Measurements from ENCODE around the gene INPP5J. TPM values are rescaled to one million over a fixed set of nuclear protein-coding genes. Genes with fewer than 3 reads are reported as not detected.

INPP5J gene
- total RNA-seq, 1 donor from 2014 or later: 15.7 TPM

- intact Hi-C loops (cut with micrococcal nuclease): no loop called here
- no peak for ATAC-seq
- DNase-seq: no peak
Measured at GRCh38 chr22:31120230-31120629, 2.5 kb upstream of the INPP5J start.

DNA sequence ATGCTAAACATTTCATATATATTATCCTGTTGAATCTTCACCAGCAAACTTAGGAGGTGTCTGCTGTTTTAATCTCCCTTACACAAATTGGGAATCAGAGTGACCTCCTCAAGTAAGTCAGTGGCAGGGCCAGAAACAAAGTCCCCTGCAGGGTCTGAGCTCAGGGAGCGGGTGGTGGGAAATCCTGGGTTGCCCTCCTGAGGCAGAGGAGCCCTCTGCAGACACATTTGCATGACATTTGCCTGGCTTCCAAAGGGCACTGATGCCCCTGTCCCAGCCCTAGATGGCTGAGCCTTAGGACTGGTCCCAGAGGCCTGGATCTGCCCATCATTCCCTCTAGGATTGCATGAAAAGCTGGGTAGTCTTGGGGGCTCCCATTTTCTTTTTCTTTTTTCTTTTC lies 2.1 kb upstream of the INPP5J start:
- intact Hi-C loops (cut with micrococcal nuclease): no loop called here
- ATAC-seq: no peak
- no peak for DNase-seq

- no peak for DNase-seq
- intact Hi-C loops (cut with micrococcal nuclease): no loop called here
- ATAC-seq: no peak
Measured at GRCh38 chr22:31121403-31121802, 1.4 kb upstream of the INPP5J start.

- DNase-seq (peak; percentile 44), ATAC-seq (peak; percentile 65)
- intact Hi-C loops (cut with micrococcal nuclease): no loop called here
Measured at GRCh38 chr22:31122196-31122531, 602 bp upstream of the INPP5J start.

DNA sequence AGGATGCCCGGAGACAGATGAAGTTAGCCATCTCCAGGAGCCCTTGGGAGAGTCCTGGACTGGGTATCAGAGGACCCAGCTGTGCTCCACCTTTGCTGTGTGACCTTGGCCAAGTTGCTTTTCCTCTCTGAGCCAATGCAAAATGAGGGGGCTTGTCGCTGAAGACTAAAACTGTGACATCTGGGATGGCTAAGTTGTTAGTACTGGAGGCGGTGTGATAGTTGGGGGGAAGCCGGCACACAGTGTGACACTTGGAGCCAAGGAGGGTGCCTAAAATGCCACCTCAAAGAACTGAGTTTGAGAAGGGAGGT lies 481 bp downstream of the INPP5J start:
- no peak for ATAC-seq
- no peak for DNase-seq
- intact Hi-C loops (cut with micrococcal nuclease): no loop called here

- intact Hi-C loops (cut with micrococcal nuclease): no loop called here
- no peak for ATAC-seq
- no peak for DNase-seq
Measured at GRCh38 chr22:31124290-31124689, 1.5 kb downstream of the INPP5J start.

DNA sequence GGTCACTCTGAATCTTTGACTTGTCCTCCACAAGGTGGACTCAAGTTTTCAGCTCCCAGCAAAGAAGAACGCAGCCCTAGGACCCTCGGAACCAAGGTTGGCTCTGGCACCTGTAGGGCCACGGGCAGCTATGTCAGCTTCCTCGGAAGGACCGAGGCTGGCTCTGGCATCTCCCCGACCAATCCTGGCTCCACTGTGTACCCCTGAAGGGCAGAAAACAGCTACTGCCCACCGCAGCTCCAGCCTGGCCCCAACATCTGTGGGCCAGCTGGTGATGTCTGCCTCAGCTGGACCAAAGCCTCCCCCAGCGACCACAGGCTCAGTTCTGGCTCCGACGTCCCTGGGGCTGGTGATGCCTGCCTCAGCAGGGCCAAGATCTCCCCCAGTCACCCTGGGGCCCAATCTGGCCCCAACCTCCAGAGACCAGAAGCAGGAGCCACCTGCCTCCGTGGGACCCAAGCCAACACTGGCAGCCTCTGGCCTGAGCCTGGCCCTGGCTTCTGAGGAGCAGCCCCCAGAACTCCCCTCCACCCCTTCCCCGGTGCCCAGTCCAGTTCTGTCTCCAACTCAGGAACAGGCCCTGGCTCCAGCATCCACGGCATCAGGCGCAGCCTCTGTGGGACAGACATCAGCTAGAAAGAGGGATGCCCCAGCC lies 2.2 kb downstream of the INPP5J start:
- intact Hi-C loops (cut with micrococcal nuclease): no loop called here
- ATAC-seq: no peak
- peak; percentile 32 for DNase-seq

DNA sequence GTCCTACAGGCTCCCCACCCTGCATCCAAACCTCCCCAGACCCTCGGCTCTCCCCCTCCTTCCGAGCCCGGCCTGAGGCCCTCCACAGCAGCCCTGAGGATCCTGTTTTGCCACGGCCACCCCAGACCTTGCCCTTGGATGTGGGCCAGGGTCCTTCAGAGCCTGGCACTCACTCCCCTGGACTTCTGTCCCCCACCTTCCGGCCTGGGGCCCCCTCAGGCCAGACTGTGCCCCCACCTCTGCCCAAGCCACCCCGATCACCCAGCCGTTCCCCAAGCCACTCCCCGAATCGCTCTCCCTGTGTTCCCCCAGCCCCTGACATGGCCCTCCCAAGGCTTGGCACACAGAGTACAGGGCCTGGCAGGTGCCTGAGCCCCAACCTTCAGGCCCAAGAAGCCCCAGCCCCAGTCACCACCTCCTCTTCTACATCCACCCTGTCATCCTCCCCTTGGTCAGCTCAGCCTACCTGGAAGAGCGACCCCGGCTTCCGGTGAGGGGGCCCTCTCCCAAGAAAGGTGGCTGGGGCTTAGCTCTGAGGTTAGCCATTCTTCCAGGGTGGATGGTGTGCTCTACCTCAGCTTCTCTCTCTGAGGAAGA lies 2.9 kb downstream of the INPP5J start:
- no peak for DNase-seq

DNA sequence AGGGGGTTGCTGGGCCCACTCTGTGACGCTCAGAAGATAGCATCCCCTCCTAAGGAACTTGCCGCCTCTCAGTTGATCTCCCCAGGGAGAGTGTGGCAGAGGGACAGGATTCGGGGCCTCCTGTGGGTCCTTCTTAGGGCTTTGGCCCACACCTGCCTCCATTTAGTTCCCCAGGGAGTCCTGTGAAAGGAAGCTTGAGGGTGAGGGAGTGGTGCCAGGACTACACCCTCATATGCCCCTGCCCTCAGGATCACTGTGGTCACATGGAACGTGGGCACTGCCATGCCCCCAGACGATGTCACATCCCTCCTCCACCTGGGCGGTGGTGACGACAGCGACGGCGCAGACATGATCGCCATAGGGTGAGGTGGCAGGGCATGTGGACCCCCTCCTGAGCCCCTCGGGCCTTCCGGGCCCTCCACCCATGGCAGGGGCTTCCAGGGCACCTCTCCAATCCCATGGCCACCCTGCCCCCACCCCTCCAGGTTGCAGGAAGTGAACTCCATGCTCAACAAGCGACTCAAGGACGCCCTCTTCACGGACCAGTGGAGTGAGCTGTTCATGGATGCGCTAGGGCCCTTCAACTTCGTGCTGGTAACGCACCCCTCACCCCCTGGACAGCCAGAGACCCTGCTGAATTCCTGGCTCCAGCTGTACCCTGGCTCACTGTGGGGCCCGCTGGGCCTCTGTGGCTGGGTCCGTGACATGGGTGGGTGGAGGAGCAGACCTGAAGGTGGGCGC lies 3.5 kb downstream of the INPP5J start:
- intact Hi-C loops (cut with micrococcal nuclease): no loop called here
- ATAC-seq (no peak), DNase-seq (no peak)

More for the DNA sequence above, 2.9 kb downstream of the INPP5J start:
- no peak for ATAC-seq
- intact Hi-C loops (cut with micrococcal nuclease): no loop called here

DNA sequence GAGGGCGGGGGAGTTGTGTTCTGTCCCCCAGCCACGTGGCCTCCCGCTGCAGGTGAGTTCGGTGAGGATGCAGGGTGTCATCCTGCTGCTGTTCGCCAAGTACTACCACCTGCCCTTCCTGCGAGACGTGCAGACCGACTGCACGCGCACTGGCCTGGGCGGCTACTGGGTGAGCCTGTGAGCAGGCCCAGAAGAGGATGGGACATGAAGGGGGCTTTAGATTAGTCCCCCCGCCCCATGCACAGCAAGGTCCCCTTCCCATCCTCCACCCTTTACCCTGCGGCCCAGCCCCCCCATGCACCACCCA lies 4.1 kb downstream of the INPP5J start:
- DNase-seq: no peak
- ATAC-seq: no peak
- intact Hi-C loops (cut with micrococcal nuclease): no loop called here

- ATAC-seq (no peak), DNase-seq (no peak)
- intact Hi-C loops (cut with micrococcal nuclease): no loop called here
Measured at GRCh38 chr22:31127181-31127772, 4.5 kb downstream of the INPP5J start.

DNA sequence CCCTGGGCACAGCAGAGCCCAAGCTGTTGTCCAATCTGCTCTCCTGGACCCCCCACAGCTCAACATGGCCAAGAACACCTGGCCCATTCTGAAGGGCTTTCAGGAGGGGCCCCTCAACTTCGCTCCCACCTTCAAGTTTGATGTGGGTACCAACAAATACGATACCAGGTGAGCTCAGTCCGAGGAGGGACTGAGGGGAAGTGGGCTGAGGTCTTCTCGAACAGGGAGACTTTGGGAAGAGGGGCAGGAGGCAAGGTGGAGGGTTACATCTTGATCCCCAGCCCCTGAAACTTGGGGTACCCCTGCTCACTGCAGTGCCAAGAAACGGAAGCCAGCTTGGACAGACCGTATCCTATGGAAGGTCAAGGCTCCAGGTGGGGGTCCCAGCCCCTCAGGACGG lies 5.4 kb downstream of the INPP5J start:
- intact Hi-C loops (cut with micrococcal nuclease): no loop called here
- DNase-seq (no peak), ATAC-seq (no peak)

- ATAC-seq (no peak), DNase-seq (no peak)
- intact Hi-C loops (cut with micrococcal nuclease): no loop called here
Measured at GRCh38 chr22:31130873-31131272, 8.1 kb downstream of the INPP5J start.

GRCh38 chr22:31133911-31134310 lies 11.1 kb downstream of the INPP5J start:
- intact Hi-C loops (cut with micrococcal nuclease): no loop called here
- DNase-seq: no peak
- no peak for ATAC-seq

DNA sequence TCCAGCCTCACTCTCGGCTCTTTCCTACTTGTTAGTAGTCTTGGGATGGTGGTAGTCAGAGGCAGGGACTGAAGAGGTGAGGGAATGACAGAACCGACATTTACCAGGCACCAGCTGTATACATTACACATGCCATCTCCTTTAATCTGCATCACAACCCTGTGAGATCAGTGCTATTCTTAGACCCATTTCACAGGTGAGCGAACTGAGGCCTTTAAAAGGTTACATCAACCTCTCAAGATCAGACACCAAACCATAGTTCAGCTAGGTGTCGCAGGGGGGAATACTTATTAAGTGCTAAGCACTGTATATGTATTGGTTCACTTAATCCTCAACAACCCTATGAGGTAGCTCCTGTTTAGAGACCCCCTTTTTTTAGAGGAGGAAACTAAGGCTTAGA lies 11.9 kb downstream of the INPP5J start:
- DNase-seq (no peak), ATAC-seq (no peak)
- intact Hi-C loops (cut with micrococcal nuclease): no loop called here

DNA sequence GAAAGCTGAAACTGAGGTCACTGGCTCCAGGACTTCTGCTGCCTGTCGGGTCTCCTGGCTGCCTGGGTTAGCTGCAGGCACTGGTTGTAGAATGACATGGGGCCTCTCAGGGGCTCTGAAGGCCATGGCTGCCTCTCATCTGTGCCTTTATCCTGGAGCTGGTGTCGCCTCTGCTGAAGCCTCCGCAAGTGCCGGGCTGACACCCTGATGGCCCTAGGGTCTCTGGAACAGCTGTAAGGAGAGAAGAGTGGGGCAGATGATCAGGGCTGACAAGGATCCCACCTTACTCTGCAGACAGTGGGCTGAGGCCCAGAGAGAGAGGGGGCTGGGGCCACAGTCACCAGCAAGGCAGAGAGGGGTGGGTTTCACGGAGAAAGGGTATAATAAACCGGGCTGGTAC lies 12.9 kb downstream of the INPP5J start:
- ATAC-seq (no peak), DNase-seq (no peak)
- intact Hi-C loops (cut with micrococcal nuclease): no loop called here

GRCh38 chr22:31136155-31136554 lies 13.4 kb downstream of the INPP5J start:
- DNase-seq (no peak), ATAC-seq (no peak)
- intact Hi-C loops (cut with micrococcal nuclease): no loop called here

- DNase-seq (no peak), ATAC-seq (no peak)
- intact Hi-C loops (cut with micrococcal nuclease): no loop called here
Measured at GRCh38 chr22:31136711-31137110, 13.9 kb downstream of the INPP5J start.

DNA sequence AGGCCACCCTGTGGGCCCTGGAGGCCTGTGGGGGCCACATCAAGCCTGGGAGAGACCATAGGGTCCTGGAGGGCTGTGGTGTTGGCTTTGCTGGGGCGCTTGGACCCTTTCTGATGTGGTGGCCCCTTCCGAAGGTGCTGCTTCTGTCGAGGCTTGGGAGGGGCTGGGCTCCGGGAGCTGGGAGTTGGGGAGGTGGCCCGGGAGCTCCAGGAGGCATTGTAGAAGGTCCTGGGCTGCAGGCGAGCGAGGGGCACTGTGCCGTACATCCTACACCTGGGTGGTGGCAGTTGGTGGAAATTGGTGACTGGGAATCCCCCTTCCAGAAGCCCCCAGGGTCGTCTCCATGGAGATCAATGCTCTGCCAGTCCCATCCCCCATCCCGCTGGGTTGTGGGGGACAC lies 15.0 kb downstream of the INPP5J start:
- no peak for ATAC-seq
- intact Hi-C loops (cut with micrococcal nuclease): no loop called here
- no peak for DNase-seq

DNA sequence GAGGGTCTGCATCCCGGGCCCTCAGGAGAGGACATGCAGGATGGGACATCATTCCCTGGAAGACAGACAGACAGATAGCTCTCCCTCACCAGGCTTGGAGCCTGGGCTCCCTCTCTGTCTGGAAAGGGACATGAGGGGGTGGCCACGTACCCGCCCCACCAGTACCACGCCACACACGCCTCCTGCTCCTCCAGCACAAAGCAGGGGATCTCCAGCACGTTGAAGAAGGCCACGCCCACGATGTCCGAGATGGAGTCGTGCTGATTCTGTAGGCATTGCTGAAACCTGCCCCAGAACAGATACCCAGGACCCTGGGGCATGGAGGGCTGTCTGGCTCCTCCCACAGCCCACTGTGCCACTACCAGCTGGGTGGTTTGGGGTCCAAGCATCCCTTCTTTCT lies 15.4 kb downstream of the INPP5J start:
- no peak for ATAC-seq
- DNase-seq: no peak
- intact Hi-C loops (cut with micrococcal nuclease): no loop called here

DNA sequence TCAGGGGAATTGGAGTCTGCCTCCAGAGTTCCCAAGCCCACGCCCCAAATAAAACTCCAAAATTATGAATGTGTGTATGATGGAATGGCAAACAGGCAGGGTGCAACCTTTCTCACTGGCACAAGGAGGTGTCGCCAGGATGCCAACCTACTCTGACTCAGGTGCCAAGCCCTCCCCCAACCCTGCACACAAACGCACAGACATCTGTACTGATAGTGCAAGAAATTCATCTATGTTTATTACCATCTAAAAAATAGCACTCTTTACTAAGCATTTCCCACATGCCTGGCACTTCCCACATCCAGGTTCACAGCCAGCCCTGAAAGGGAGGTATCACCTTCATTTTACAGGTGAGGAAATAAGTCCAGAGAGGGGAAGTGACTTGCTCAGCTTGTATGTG lies 16.3 kb downstream of the INPP5J start:
- ATAC-seq (no peak), DNase-seq (no peak)
- intact Hi-C loops (cut with micrococcal nuclease): no loop called here
